ENCODE measurements around the gene FAM149B1. TPM values are rescaled to one million over a fixed set of nuclear protein-coding genes. Genes with fewer than 3 reads are reported as not detected.
A peak's percentile ranks its signal among the peaks of the same experiment; 100 is the strongest.

FAM149B1 gene
- total RNA-seq (2014; rRNA removed; shearing (Covaris generic); ENCODE audit: low replicate concordance) = 18.7 and 31.5 TPM in 2 replicates

GRCh38 chr10:73167783-73168464 is at the start of gene FAM149B1, which contains the start of gene ECD:
Gene FAM149B1, plus strand, starts transcription at chr10:73168119. Its CDS starts 221 bp downstream, at chr10:73168340.
Gene ECD, minus strand, starts transcription at chr10:73168008. Its CDS starts 4,071 bp downstream, at chr10:73163937.
- Histone ChIP-seq H3K9me3 (ENCODE audit: low read length) (no peaks in the 10 kb centered on the region), H3K27ac (ENCODE audit: low read length) (peak within 1 kb of the TSS; percentile 41), H3K9me2 (replicated peaks; ENCODE audit: insufficient read depth, low read length) (no peaks in the 10 kb centered on the region), H3K36me3 (ENCODE audit: insufficient read depth, low read length) (peaks cover 12% of the 10 kb centered on the region; the same call in 1 of the 2 replicates), H3K4me2 (ENCODE audit: low read depth, low read length, poor library complexity, severe bottlenecking) (peak within 1 kb of the TSS; percentile 72), H3K27me3 (ENCODE audit: low read length) (no peaks in the 10 kb centered on the region), H3K4me1 (ENCODE audit: low read length) (peaks cover 27% of the 10 kb centered on the region), H2AFZ (ENCODE audit: low read length) (peak within 1 kb of the TSS; percentile 44; the same call in 1 of the 2 replicates), H3K79me2 (ENCODE audit: low read length) (peaks cover 73% of the 10 kb centered on the region), H3K4me3 (ENCODE audit: low read length) (peak within 1 kb of the TSS; percentile 93), H3K9ac (ENCODE audit: low read length) (peak within 1 kb of the TSS; percentile 91), H4K20me1 (ENCODE audit: insufficient read depth, low read depth, low read length) (no peaks in the 10 kb centered on the region)
- peak; percentile 97 for DNase-seq

GRCh38 chr10:73119457-73119856 is 48.5 kb upstream of the FAM149B1 start:
- Histone ChIP-seq H3K9ac (ENCODE audit: low read length) (no peak overlapping the region), H3K9me3 (ENCODE audit: low read length) (no peaks in the 10 kb centered on the region), H3K4me1 (ENCODE audit: low read length) (peaks cover 14% of the 10 kb centered on the region), H3K27ac (ENCODE audit: low read length) (no peak overlapping the region), H2AFZ (ENCODE audit: low read length) (no peak overlapping the region), H3K4me2 (ENCODE audit: low read depth, low read length, poor library complexity, severe bottlenecking) (no peak overlapping the region), H3K9me2 (replicated peaks; ENCODE audit: insufficient read depth, low read length) (no peaks in the 10 kb centered on the region), H3K79me2 (ENCODE audit: low read length) (no peaks in the 10 kb centered on the region), H3K27me3 (ENCODE audit: low read length) (no peaks in the 10 kb centered on the region), H3K36me3 (ENCODE audit: insufficient read depth, low read length) (no peaks in the 10 kb centered on the region), H4K20me1 (ENCODE audit: insufficient read depth, low read depth, low read length) (no peaks in the 10 kb centered on the region), H3K4me3 (ENCODE audit: low read length) (no peak overlapping the region)
- DNase-seq = no peak

GRCh38 chr10:73119952-73120351 is 48.0 kb upstream of the FAM149B1 start:
- no peaks in the 10 kb centered on the region for H3K36me3 ChIP-seq (ENCODE audit: insufficient read depth, low read length)
- H3K9me3 ChIP-seq (ENCODE audit: low read length) = no peaks in the 10 kb centered on the region
- H3K9me2 ChIP-seq (replicated peaks; ENCODE audit: insufficient read depth, low read length) = no peaks in the 10 kb centered on the region
- no peaks in the 10 kb centered on the region for H3K27me3 ChIP-seq (ENCODE audit: low read length)
- no peak overlapping the region for H2AFZ ChIP-seq (ENCODE audit: low read length)
- H3K27ac ChIP-seq (ENCODE audit: low read length) = no peak overlapping the region
- no peak for DNase-seq
- no peaks in the 10 kb centered on the region for H3K79me2 ChIP-seq (ENCODE audit: low read length)
- peaks cover 14% of the 10 kb centered on the region for H3K4me1 ChIP-seq (ENCODE audit: low read length)
- H3K9ac ChIP-seq (ENCODE audit: low read length) = no peak overlapping the region
- H3K4me3 ChIP-seq (ENCODE audit: low read length) = no peak overlapping the region
- no peaks in the 10 kb centered on the region for H4K20me1 ChIP-seq (ENCODE audit: insufficient read depth, low read depth, low read length)
- no peak overlapping the region for H3K4me2 ChIP-seq (ENCODE audit: low read depth, low read length, poor library complexity, severe bottlenecking)

- DNase-seq = no peak
- H3K79me2 ChIP-seq (ENCODE audit: low read length) = 0 out of 2 replicates have a peak, but pooled peaks cover 6% of the 10 kb centered on the region
- H3K9me3 ChIP-seq (ENCODE audit: low read length) = no peaks in the 10 kb centered on the region
- H4K20me1 ChIP-seq (ENCODE audit: insufficient read depth, low read depth, low read length) = peaks cover 6% of the 10 kb centered on the region; the same call in 1 of the 2 replicates
- no peak overlapping the region for H3K9ac ChIP-seq (ENCODE audit: low read length)
- no peak overlapping the region for H3K4me3 ChIP-seq (ENCODE audit: low read length)
- peaks cover 9% of the 10 kb centered on the region for H3K4me1 ChIP-seq (ENCODE audit: low read length)
- no peaks in the 10 kb centered on the region for H3K9me2 ChIP-seq (replicated peaks; ENCODE audit: insufficient read depth, low read length)
- H3K27me3 ChIP-seq (ENCODE audit: low read length) = no peaks in the 10 kb centered on the region
- no peak overlapping the region for H3K27ac ChIP-seq (ENCODE audit: low read length)
- H2AFZ ChIP-seq (ENCODE audit: low read length) = no peak overlapping the region
- H3K4me2 ChIP-seq (ENCODE audit: low read depth, low read length, poor library complexity, severe bottlenecking) = no peak overlapping the region
- H3K36me3 ChIP-seq (ENCODE audit: insufficient read depth, low read length) = peaks cover 14% of the 10 kb centered on the region; the same call in 1 of the 2 replicates
Measured at GRCh38 chr10:73126343-73126742, 41.6 kb upstream of the FAM149B1 start.

GRCh38 chr10:73131301-73131700 is 36.6 kb upstream of the FAM149B1 start:
- Histone ChIP-seq H3K4me3 (ENCODE audit: low read length) (peak overlapping the region; percentile 50), H3K27ac (ENCODE audit: low read length) (peak overlapping the region; percentile 58), H3K4me1 (ENCODE audit: low read length) (peaks cover 47% of the 10 kb centered on the region), H4K20me1 (ENCODE audit: insufficient read depth, low read depth, low read length) (peaks cover 10% of the 10 kb centered on the region), H2AFZ (ENCODE audit: low read length) (no peak overlapping the region), H3K9me3 (ENCODE audit: low read length) (no peaks in the 10 kb centered on the region), H3K27me3 (ENCODE audit: low read length) (no peaks in the 10 kb centered on the region), H3K9ac (ENCODE audit: low read length) (no peak overlapping the region), H3K36me3 (ENCODE audit: insufficient read depth, low read length) (peaks cover 38% of the 10 kb centered on the region; the same call in 1 of the 2 replicates), H3K9me2 (replicated peaks; ENCODE audit: insufficient read depth, low read length) (no peaks in the 10 kb centered on the region), H3K4me2 (ENCODE audit: low read depth, low read length, poor library complexity, severe bottlenecking) (peak overlapping the region; percentile 62), H3K79me2 (ENCODE audit: low read length) (peaks cover 9% of the 10 kb centered on the region)
- DNase-seq = peak; percentile 66

GRCh38 chr10:73131913-73132686 is 35.8 kb upstream of the FAM149B1 start:
- Histone ChIP-seq H3K4me2 (ENCODE audit: low read depth, low read length, poor library complexity, severe bottlenecking) (peak overlapping the region; percentile 62), H3K79me2 (ENCODE audit: low read length) (peaks cover 6% of the 10 kb centered on the region), H3K9me2 (replicated peaks; ENCODE audit: insufficient read depth, low read length) (no peaks in the 10 kb centered on the region), H4K20me1 (ENCODE audit: insufficient read depth, low read depth, low read length) (peaks cover 10% of the 10 kb centered on the region), H3K27ac (ENCODE audit: low read length) (peak overlapping the region; percentile 58), H3K36me3 (ENCODE audit: insufficient read depth, low read length) (peaks cover 40% of the 10 kb centered on the region; the same call in 1 of the 2 replicates), H3K27me3 (ENCODE audit: low read length) (no peaks in the 10 kb centered on the region), H3K9me3 (ENCODE audit: low read length) (no peaks in the 10 kb centered on the region), H3K4me1 (ENCODE audit: low read length) (peaks cover 47% of the 10 kb centered on the region), H2AFZ (ENCODE audit: low read length) (no peak overlapping the region), H3K4me3 (ENCODE audit: low read length) (peak overlapping the region; percentile 50), H3K9ac (ENCODE audit: low read length) (0 out of 2 replicates have a peak overlapping the region, but pooled peaks have one; percentile 8)
- DNase-seq = peak; percentile 87

GRCh38 chr10:73134727-73135126 is 33.2 kb upstream of the FAM149B1 start:
- Histone ChIP-seq H3K4me3 (ENCODE audit: low read length) (no peak overlapping the region), H3K9me3 (ENCODE audit: low read length) (no peaks in the 10 kb centered on the region), H3K9me2 (replicated peaks; ENCODE audit: insufficient read depth, low read length) (no peaks in the 10 kb centered on the region), H2AFZ (ENCODE audit: low read length) (no peak overlapping the region), H3K79me2 (ENCODE audit: low read length) (peaks cover 3% of the 10 kb centered on the region), H3K27me3 (ENCODE audit: low read length) (no peaks in the 10 kb centered on the region), H4K20me1 (ENCODE audit: insufficient read depth, low read depth, low read length) (peaks cover 10% of the 10 kb centered on the region), H3K9ac (ENCODE audit: low read length) (no peak overlapping the region), H3K4me2 (ENCODE audit: low read depth, low read length, poor library complexity, severe bottlenecking) (no peak overlapping the region), H3K36me3 (ENCODE audit: insufficient read depth, low read length) (peaks cover 43% of the 10 kb centered on the region; the same call in 1 of the 2 replicates), H3K4me1 (ENCODE audit: low read length) (peaks cover 65% of the 10 kb centered on the region), H3K27ac (ENCODE audit: low read length) (no peak overlapping the region)
- DNase-seq = no peak

GRCh38 chr10:73136627-73137026 is 31.3 kb upstream of the FAM149B1 start:
- H3K27ac ChIP-seq (ENCODE audit: low read length) = no peak overlapping the region
- H3K4me3 ChIP-seq (ENCODE audit: low read length) = no peak overlapping the region
- no peak overlapping the region for H3K4me2 ChIP-seq (ENCODE audit: low read depth, low read length, poor library complexity, severe bottlenecking)
- no peak overlapping the region for H3K9ac ChIP-seq (ENCODE audit: low read length)
- H3K36me3 ChIP-seq (ENCODE audit: insufficient read depth, low read length) = peaks cover 37% of the 10 kb centered on the region; the same call in 1 of the 2 replicates
- H4K20me1 ChIP-seq (ENCODE audit: insufficient read depth, low read depth, low read length) = peaks cover 2% of the 10 kb centered on the region
- H3K4me1 ChIP-seq (ENCODE audit: low read length) = peaks cover 56% of the 10 kb centered on the region
- H3K79me2 ChIP-seq (ENCODE audit: low read length) = peaks cover 3% of the 10 kb centered on the region
- no peaks in the 10 kb centered on the region for H3K9me3 ChIP-seq (ENCODE audit: low read length)
- no peak for DNase-seq
- H2AFZ ChIP-seq (ENCODE audit: low read length) = no peak overlapping the region
- H3K9me2 ChIP-seq (replicated peaks; ENCODE audit: insufficient read depth, low read length) = no peaks in the 10 kb centered on the region
- no peaks in the 10 kb centered on the region for H3K27me3 ChIP-seq (ENCODE audit: low read length)
